Upper lobe of right lung (tissue), 1 donor: ENCODE measurements around the gene MRO. TPM values are rescaled to one million over a fixed set of nuclear protein-coding genes. Genes with fewer than 3 reads are reported as not detected.

Experiments
- ATAC-seq: fragments of 200-7000 bp; cut with Tn5 transposase; one replicate; pipeline ENCODE4 v1.9.1; 2020; ENCODE audit warnings: mild to moderate bottlenecking, moderate library complexity
- DNase-seq: peaks from one replicate; pipeline ENCODE4 v3.0.0-alpha.2; 2020
- H3K27ac ChIP-seq: fragments of 200-600 bp; one replicate; pipeline ENCODE4 v1.8.0; 2022
- H3K27me3 ChIP-seq: fragments of 200-600 bp; one replicate; pipeline ENCODE4 v1.8.0; 2022; ENCODE audit warnings: mild to moderate bottlenecking
- H3K36me3 ChIP-seq: fragments of 200-600 bp; one replicate; pipeline ENCODE4 v1.8.0; 2022
- H3K4me1 ChIP-seq: fragments of 200-600 bp; one replicate; pipeline ENCODE4 v1.8.0; 2022
- H3K4me3 ChIP-seq: fragments of 200-600 bp; one replicate; pipeline ENCODE4 v1.8.0; 2022; ENCODE audit warnings: mild to moderate bottlenecking
- H3K9me3 ChIP-seq: fragments of 200-600 bp; one replicate; pipeline ENCODE4 v1.8.0; 2022
- CTCF ChIP-seq: fragments of 200-600 bp; IDR thresholded peaks from one replicate; pipeline ENCODE4 v1.8.0; 2022; ENCODE audit warnings: antibody characterized with exemption
- intact Hi-C: fragments of 100-400 bp; cut with DNase I; formaldehyde crosslinking; loops from one replicate; pipeline ENCODE4 v1.11.0; 2022
- total RNA-seq: library from RNA; stranded (reverse); fragmentation: NEBNext Ultra II Directional; extraction: Animal tissue kit (Norgen Biotek cat#: 25700); gene quantifications from one replicate; pipeline ENCODE4 v1.2.1, GENCODE V29; 2021
- donor health status: DM: no; HTN: yes; CAD: no; lungs with severe emphysema.

MRO gene
- total RNA-seq, 1 donor from 2014 or later = 0.20 TPM

GRCh38 chr18:50748243-50749229 is 71.3 kb downstream of the MRO start:
- Histone ChIP-seq H3K9me3 (no peaks in the 10 kb centered on the region), H3K27ac (no peak overlapping the region), H3K36me3 (no peaks in the 10 kb centered on the region), H3K27me3 (peaks cover 3% of the 10 kb centered on the region), H3K4me3 (no peak overlapping the region), H3K4me1 (no peaks in the 10 kb centered on the region)
- DNase-seq (no peak), ATAC-seq (no peak)
- intact Hi-C loops = no loop called here
- TF ChIP-seq CTCF = no peak

GRCh38 chr18:50747849-50748242 is 72.0 kb downstream of the MRO start:
- intact Hi-C loops = no loop called here
- no peak for TF ChIP-seq CTCF

GRCh38 chr18:50745945-50746344 is 73.9 kb downstream of the MRO start:
- H3K27me3 ChIP-seq = peaks cover 3% of the 10 kb centered on the region
- H3K27ac ChIP-seq = no peak overlapping the region
- no peak for DNase-seq
- TF ChIP-seq CTCF = no peak
- H3K4me3 ChIP-seq = no peak overlapping the region
- intact Hi-C loops = no loop called here
- H3K4me1 ChIP-seq = no peaks in the 10 kb centered on the region
- no peaks in the 10 kb centered on the region for H3K36me3 ChIP-seq
- no peak for ATAC-seq
- no peaks in the 10 kb centered on the region for H3K9me3 ChIP-seq

More at GRCh38 chr18:50747849-50748242, 72.0 kb downstream of the MRO start:
- DNase-seq = no peak
- Histone ChIP-seq H3K9me3 (no peaks in the 10 kb centered on the region), H3K4me1 (no peaks in the 10 kb centered on the region), H3K4me3 (no peak overlapping the region), H3K27ac (no peak overlapping the region), H3K27me3 (peaks cover 3% of the 10 kb centered on the region), H3K36me3 (no peaks in the 10 kb centered on the region)
- no peak for ATAC-seq

Other genes starting within 250 kb of the MRO start
- gene ME2, start 59.1 kb upstream of the MRO start, total RNA-seq = 40.5 TPM
- 6.8 TPM for gene ELAC1, start 148.0 kb upstream of the MRO start, total RNA-seq
- gene SMAD4, start 210.2 kb upstream of the MRO start, total RNA-seq = 112 TPM